HG03565 (cell line): ENCODE results near the gene B3GALNT2.
"Not testable (repeated sequence)": the region's sequence is repeated elsewhere in the genome, so short reads cannot be mapped to it uniquely, and the experiment has no call there.

Experiments
- ATAC-seq: cut with Tn5 transposase; IDR thresholded peaks from one replicate; pipeline ENCODE4 v1.9.1; 2021; ENCODE audit warnings: mild to moderate bottlenecking, moderate library complexity; ENCODE audit not compliant: unreplicated experiment

The B3GALNT2 gene

GRCh38 chr1:235504122-235504493 lies at the start of gene B3GALNT2:
Gene B3GALNT2, minus strand, starts transcription at chr1:235504452. Its CDS starts 200 bp downstream, at chr1:235504252.
- peak; percentile 26 for ATAC-seq

- no peak for ATAC-seq
These were observed 48.9 kb upstream of the B3GALNT2 start for GRCh38 chr1:235553112-235553551.

- ATAC-seq, result no peak
These were observed 48.0 kb upstream of the B3GALNT2 start for GRCh38 chr1:235552146-235552716.

- no peak for ATAC-seq
These were observed 45.3 kb upstream of the B3GALNT2 start for GRCh38 chr1:235549351-235550139.

GRCh38 chr1:235546369-235547155 lies 42.3 kb upstream of the B3GALNT2 start:
- ATAC-seq, result not testable (repeated sequence)

GRCh38 chr1:235545292-235545930 lies 41.2 kb upstream of the B3GALNT2 start:
- ATAC-seq, result no peak

GRCh38 chr1:235542845-235543244 lies 38.6 kb upstream of the B3GALNT2 start:
- not testable (repeated sequence) for ATAC-seq

GRCh38 chr1:235533476-235534168 lies 29.4 kb upstream of the B3GALNT2 start:
- ATAC-seq, result no peak

- ATAC-seq, result no peak
These were observed 28.1 kb upstream of the B3GALNT2 start for GRCh38 chr1:235532360-235532759.

GRCh38 chr1:235527196-235527814 lies 23.1 kb upstream of the B3GALNT2 start:
- no peak for ATAC-seq

- ATAC-seq, result no peak
These were observed 21.1 kb upstream of the B3GALNT2 start for GRCh38 chr1:235525314-235525713.

GRCh38 chr1:235516862-235517446 lies 12.7 kb upstream of the B3GALNT2 start:
- no peak for ATAC-seq

- no peak for ATAC-seq
These were observed 11.7 kb upstream of the B3GALNT2 start for GRCh38 chr1:235515844-235516512.

- no peak for ATAC-seq
These were observed 9.5 kb upstream of the B3GALNT2 start for GRCh38 chr1:235513495-235514366.

- ATAC-seq, result no peak
These were observed 7.4 kb upstream of the B3GALNT2 start for GRCh38 chr1:235511470-235512240.

GRCh38 chr1:235510823-235511222 lies 6.6 kb upstream of the B3GALNT2 start:
- ATAC-seq, result no peak

- ATAC-seq, result no peak
These were observed 3.4 kb upstream of the B3GALNT2 start for GRCh38 chr1:235507623-235508022.
